GM18907 (cell line): ENCODE measurements around the gene FBXO3.

Experiments
- ATAC-seq: cut with Tn5 transposase; IDR thresholded peaks from one replicate; pipeline ENCODE4 v1.9.1; 2021; ENCODE audit warnings: mild to moderate bottlenecking, moderate library complexity; ENCODE audit not compliant: unreplicated experiment

Gene FBXO3

GRCh38 chr11:33703234-33703633, 71.1 kb downstream of the FBXO3 start:
- ATAC-seq, result no peak

DNA sequence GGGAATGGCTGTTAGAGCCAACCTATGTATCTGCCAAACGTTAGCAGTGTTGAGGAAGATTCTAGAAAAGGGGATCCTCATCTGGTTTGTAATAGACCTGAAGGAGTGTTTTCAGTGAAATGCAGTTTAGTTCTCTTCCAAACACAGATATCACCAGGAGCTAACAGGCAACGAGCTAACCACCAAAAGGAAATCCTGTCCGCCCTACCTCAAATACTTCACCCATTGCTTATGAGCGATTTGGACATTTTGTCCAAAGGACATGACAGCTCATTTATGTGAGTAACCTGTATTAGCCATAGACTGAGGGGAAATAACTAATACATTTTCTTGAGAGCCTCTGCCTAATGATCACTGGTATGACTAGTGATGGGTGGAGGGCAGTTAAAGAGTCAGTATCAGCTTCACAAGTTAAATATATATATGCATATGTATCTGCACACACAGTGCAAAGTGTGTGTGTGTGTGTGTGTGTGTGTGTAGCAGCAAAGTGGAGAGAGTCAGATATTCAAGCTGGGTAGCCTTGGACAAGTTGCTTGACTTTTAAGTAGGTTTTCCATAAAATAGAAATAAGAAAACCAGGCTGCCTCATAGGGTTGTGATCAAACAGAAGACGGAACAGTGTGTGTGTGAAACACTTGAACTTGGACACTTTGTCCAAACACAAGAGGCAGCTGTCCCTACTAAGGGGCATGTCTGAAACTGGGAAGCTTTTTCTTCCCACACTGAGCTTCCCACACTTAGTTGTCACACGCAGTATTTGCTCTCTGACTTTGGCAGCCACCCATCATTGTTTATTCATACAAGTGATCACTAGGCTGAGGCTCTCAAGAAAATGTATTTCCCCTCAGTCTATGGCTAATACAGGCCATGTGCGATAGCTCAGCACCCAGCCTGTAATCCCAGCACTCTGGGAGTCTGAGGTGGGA, 72.8 kb downstream of the FBXO3 start:
- peak; percentile 2 for ATAC-seq

DNA sequence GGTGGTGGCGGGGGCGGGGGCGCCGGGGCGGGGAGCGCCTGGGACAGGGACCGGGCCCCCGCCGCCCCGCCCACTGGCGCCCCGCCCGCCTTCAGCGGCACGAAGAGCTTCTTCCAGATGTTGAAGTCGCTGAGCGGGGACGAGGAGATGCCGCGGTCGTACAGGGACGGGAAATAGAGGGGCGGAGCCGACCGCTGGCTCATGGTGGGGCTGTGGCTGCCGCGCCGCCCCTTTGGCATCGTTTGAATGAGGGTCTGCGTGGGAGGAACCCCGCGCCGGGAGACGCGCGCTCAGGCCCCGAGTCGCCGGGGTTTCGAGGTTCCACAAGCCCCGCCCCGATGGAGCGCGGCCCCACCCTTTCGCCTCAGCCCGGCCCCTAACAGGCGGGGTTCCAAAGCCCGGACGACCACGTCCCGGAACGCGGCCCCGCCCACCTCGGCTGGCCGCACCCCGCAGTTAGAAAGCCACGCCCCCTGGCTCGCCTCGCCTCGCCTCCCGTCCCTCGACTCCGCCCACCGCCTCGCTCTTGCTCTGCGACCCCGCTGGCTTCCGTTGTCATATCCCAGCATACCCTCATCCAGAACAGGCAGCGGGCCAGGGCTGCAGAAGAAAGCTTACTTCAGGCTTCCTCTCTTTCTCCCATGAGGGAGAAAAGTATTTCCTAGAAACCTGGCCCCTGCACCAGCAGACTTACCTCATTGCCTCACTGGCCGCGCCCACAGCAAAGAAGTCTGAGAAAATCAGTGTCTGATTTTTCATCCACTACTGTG, 73.6 kb downstream of the FBXO3 start, which contains the start of gene C11orf91:
Gene C11orf91 (minus strand): TSS at position 325 of the 770 bp plus-strand sequence. CDS start 86 bp downstream, at position 239.
- peak; percentile 88 for ATAC-seq

DNA sequence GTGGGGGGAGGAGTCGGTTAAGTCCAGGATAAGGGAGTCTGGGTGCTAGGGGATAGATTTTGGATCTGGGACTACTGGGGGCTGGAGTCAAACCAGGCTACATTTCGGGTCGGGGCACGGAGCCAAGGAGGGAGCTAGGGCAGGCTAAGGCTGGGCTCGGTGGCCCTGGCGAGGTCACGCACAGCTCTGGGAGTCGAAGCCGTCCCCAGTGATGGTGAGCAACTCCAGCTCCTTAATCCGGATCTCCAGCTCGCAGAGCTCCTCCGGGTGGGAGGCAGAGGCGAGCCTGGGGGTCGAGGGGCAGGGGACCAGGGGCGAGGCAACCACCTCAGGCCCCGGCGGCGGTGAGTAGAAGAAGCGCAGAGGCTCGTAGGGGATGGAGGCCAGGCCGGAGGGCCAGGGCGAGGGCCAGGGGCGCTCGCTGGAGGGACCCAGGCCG, 74.2 kb downstream of the FBXO3 start:
- ATAC-seq, result no peak

DNA sequence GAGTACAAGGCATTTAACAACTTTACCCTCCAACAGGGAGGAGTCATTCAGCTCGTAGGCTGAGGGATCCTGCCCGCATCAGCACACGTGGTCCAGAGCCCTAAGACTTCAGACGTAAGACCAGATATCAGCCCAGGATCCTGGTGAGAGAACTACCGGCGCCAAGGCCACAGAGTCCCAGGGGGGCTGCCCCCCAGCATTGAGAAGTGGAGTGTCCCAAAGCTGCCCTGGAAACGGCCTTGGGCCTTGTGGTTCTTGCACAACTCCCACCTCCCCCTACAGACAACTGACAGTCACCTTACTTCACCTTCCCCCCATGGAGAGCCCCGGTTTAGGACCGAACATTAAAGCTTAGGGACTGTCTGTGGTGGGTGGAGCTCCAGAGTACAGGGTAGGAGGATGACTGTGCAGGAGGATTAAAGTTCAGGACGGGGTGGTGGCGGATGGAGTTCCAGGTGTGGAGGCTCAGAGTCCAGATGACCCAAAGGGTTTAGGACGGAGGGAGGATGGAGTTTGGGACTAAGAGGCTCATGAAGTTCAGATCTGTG, 74.7 kb downstream of the FBXO3 start:
- ATAC-seq, result no peak

- ATAC-seq, result no peak
Measured at GRCh38 chr11:33698921-33699320, 75.4 kb downstream of the FBXO3 start.

GRCh38 chr11:33697997-33698396, 76.3 kb downstream of the FBXO3 start:
- ATAC-seq, result no peak

DNA sequence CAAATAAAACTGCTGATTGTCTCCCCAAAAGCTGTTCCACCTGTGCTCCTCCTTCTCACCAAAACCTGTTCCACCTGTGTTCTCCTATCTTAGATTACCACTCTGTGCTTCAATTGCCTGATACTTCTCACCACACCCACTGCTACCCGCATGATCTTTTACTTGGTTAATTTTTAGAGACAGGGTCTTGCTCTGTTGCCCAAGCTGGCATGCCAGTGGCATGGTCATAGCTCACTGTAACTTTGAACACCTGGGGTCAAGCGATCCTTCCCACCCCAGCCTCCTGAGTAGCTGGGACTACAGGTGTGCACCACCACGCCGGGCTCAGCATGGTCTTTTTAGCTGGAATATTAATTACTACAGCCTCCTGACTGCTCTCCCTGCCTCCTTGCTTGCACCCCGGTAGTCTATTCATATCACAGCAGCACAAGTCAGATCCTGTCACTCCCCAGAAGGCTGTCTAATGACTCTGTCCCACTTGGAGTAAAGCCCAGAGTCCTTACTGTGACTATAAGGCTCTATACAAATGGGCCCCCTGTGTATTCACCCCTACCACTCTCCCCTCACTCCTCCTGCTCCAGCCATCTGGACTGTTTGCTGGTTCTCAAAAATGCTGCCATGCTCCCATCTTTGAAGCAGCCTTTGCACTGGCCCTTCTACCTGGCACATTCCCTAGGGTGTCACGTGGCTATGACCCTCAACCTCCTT, 77.2 kb downstream of the FBXO3 start:
- ATAC-seq, result no peak

- ATAC-seq, result no peak
Measured at GRCh38 chr11:33696411-33696810, 77.9 kb downstream of the FBXO3 start.

- no peak for ATAC-seq
Measured at GRCh38 chr11:33695051-33695566, 79.2 kb downstream of the FBXO3 start.

GRCh38 chr11:33694346-33695050, 79.8 kb downstream of the FBXO3 start:
- ATAC-seq, result no peak

DNA sequence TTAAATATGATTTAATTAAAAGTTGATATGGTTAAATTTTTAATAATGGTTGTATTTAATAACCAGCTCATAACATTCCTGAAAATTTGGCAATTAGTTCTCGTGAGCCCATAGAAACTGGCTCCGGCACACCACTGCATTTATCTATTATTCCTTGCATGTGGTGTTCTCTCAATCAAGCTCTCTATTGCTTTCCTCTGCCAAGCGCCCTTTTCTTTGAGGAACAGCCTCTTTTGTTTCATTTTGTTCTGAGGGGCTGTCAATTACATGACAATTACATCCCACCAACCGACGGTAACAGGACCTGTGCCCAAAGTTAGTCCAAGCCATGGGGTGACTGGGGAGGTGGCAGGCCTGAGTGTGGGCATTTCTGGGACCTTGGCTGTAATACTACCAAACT, 81.8 kb downstream of the FBXO3 start:
- no peak for ATAC-seq

DNA sequence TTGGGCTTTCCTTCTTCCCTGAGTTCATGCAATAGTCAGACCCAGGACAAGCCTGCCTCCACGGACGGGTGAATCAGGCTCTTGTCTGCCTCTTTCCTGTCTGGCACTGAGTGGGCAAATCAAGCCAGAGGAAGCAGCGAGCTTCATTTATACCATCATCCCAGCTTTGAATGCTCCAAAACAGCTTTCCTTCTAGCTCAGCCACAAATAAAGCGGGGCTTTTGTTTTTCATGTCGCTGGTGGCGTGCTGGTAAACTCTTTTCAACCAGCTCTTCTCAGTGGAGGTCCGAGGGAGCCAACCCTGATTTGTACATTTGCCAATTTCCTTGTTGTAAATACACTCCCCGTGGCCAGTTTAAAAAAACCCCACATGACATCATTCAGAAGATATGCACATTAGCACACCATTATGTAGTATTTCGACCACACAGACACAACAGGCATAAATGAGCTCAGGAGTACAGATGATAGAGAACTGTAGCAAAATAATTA, 82.3 kb downstream of the FBXO3 start:
- no peak for ATAC-seq

DNA sequence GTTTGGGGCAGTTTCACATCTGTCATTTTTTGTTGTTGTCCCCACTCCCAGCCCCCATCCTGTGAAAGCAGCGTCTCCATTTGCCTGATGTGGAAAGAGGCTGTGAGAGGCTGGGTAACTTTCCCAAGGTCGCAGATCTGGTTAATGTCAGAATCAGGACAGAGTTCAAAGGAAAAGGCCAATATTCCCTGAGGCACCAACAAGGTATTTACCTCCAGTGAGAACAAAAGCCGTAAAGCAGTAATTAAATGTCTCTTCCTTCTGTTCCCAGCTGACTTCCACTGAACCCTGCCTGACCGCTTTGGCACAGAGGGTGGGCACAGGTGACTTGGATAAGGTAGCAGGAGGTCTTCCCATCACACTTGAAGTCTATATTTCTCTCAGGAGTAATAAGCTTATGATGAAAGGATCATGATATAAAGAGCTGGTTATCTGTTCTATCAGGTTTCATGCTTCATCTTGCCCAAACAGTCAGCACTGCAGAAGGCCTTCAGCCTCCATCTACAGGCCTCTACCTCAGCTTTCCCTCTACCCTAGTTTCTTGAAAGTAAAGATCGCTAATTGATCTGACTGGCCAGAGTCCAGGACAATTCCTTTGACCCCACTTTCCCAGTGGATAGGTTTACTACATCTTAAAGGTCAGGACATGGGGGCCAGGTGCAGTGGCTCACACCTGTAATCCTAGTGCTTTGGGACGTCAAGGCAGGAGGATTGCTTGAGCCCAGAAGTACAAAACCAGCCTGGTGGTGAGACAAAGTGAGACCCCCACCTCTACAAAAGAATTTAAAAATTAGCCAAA, 83.1 kb downstream of the FBXO3 start:
- ATAC-seq, result no peak
